ENCODE data around the gene PRRC2A.

GRCh38 chr6:31663126-31663960 is 42.8 kb downstream of the PRRC2A start:
- TF ChIP-seq CTCF (IDR thresholded peaks at IDR 0.05): no peak
- no peak for TF ChIP-seq EP300 (IDR thresholded peaks at IDR 0.05)
